Measurements from ENCODE around the gene RNU7-1.

GRCh38 chr12:6921539-6921938 is 22.1 kb upstream of the RNU7-1 start:
- TF ChIP-seq CTCF (IDR thresholded peaks at IDR 0.05), result no peak
- no peak for TF ChIP-seq POLR2A (IDR thresholded peaks at IDR 0.05)

Measured in thyroid gland (tissue), 4 donors.